Fibroblast of skin of scalp (primary cell): Measurements from ENCODE around the gene DMRT1.

Source experiments
- DNase-seq: peaks from one replicate; pipeline ENCODE4 v3.0.0-alpha.2; 2013

Gene DMRT1

DNA sequence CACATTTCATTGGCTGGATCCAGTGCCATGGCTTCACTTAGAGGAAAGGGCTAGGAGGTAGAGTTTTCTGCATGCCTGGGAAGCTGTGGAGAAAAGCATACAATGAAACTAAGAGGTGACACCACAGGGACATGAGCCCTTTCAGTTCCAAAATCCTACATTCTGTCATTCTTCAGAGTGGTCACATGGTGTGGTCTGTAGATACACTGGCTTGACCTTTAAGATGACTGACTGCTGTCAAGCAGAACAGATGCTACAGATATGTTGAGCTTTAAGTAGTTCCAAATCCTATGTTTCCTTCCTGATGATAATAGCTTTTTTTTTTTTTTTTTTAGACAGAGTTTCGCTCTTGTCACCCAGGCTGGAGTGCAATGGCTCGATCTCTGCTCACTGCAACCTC, 161.2 kb downstream of the DMRT1 start:
- no peak for DNase-seq

DNA sequence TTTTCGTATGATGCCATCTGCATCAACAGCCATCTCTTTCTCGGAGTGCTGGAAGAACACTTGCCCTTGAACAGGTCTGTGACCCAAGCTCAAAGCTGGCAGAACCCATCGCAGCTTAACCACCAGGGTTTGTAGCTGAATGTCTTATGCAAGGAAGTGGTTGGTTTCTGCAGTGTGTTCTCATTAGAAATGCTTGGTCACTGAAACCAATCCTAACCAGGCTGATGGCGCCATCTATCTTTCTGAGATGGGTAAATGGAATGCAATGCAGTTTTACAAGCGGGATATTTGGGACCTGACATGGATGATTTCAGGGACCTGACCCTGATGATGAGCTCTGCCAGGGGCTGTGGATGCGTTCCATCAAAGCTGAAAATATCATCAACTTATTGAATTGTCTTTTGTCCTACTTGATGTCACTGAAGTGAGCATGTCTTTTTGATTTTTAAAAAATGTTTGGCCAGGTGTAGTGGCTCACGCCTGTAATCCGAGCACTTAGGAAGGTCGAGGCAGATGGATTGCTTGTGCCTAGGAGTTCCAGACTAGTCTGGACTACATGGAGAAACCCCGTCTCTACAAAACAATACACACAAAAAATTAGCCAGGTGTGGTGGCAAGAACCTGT, 163.7 kb downstream of the DMRT1 start:
- peak; percentile 66 for DNase-seq

DNA sequence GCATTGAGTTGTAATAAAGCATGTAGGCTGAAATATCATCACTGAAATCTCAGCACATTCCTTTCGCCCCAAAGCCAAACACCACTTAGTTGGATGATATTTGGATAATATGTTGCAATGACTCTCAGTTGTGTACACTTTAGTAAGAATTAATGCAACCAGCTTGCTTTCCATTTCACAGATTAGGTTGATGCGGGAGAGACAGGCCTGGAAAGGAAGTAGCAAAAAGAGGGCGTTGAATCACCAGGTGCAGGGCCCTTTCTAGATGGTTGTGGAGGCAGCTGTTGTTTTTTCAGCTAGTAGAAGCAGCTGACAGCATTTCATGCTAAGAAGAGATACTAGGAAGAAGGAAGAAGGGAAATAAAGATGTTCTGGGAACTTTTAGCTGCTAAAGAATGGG, 165.8 kb downstream of the DMRT1 start:
- DNase-seq = no peak

DNA sequence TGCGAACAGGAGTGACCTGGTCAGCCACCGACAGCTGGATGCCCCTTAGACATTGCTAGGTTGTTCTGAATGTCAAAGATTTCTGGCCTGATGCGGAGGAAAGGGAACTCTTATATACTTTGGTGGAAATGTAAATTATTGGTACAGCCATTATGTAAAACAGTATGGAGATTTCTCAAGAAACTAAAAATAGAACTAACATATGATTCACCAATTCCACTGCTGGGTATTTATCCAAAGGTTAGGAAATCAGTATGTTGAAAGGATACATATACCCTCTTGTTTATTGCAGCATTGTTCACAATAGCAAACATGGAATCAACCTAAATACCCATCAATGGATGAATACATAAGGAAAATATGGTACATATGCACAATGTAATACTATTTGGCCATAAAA, 166.7 kb downstream of the DMRT1 start:
- DNase-seq = no peak

DNA sequence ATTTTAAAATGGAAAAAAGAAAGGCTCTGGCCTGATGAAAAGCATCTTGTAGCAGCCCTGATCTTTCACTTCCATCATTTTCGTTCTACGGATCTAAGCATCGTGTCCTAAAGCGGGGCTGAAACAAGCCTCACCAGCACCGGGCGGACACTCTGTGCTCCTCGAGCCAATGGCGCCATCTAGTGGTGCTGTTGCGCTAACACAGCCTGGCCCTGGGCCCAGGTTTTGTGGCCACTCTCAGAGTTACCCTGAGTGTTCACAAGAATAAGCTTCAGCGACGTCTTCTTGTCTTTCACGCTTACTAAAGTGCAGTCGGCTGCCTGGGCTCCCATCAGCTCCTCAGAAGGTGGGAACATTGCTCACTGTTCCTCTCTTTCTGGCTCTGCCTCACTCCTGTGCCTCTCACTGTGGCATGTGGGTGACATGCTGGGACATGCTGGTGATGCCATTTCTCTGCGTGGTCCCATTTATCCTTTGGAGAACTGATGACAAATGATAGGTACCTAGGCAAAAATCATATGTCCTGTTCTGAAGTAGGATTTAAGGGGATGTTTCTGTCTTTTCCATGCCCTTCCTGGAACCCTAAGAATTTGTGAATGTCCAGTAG, 167.7 kb downstream of the DMRT1 start:
- DNase-seq = peak; percentile 77

DNA sequence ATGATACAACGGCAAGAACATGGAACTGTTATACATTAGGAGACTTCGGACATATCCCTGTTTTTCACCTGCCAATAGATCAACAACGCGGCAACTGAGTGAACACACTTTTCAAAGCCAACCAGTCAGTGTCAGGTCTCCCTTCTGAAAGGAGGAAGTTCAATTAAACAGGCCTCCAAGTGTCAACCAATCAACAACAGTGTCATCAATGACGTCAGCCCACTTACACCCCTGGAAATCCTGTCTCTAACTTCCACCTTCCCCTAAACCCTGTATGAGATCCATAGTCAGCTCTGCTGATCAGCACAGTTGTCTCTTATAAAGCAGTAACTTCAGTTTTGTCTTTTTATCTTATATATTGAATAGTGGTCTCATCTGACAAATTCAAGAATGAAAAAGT, 171.5 kb downstream of the DMRT1 start:
- no peak for DNase-seq

DNA sequence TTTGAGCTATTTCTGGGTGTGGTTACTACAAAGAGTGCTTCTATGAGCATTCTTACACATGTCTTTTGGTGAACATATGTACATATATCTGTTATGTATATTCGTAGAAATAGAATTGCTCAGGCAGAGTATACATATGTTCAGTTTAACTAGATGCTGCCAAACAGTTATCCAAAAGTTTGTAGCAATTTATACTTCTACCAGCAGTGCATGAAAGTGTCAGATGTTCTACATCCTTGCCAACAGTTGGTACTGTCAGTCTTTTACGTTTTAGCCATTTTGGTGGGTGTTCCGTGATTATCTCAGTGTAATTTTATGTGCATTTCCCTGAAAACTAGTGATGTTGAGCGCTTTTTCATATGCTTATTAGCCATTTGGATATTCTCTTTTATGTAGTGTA, 172.7 kb downstream of the DMRT1 start:
- DNase-seq = no peak

DNA sequence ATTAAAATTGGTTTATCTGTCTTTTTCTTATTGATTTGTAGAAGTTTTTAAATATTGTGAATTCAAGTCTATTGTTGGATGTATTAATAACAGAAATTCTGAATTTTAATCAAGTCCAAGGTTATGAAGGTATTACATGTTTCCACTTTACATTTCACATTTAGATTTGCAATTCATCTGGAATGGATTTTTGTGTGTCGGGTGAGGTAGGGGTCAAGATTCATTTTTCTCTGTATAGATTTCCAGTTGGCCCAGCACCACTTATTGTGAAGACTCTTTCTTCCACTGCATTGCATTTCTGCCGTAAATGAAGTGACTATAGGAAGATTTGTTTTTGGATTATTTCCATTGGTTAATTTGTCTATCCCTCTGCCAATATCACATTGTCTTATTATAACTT, 173.1 kb downstream of the DMRT1 start:
- no peak for DNase-seq

DNA sequence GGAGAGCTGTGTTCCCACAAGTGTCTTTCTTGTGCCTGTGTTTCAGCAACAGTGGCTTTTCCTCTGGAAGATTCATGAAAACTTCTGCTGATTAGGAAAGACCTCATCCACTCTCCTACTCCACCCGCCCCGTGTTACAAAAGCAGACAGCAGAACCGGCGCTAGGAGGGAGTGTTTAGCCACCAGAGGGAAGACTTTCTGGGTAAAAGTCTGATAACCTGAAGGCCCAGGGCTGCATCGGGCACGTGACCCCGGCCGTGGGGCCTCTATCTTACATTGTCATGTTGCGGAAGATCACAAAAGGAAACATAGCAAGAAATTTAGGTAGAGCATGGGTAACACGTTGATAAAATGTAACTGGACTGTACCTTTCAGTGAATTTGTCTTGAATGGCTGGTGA, 176.6 kb downstream of the DMRT1 start:
- DNase-seq = no peak
